Activated naive CD4-positive, alpha-beta T cell treated with anti-CD3 and anti-CD28 coated beads, Interleukin-2, amount 50 U/mL, for 16 hours (primary cell): Measurements from ENCODE around the gene SPSB1.

Source experiments
- DNase-seq: peaks from one replicate; pipeline ENCODE4 v3.0.0-alpha.2; 2020

The SPSB1 gene

DNA sequence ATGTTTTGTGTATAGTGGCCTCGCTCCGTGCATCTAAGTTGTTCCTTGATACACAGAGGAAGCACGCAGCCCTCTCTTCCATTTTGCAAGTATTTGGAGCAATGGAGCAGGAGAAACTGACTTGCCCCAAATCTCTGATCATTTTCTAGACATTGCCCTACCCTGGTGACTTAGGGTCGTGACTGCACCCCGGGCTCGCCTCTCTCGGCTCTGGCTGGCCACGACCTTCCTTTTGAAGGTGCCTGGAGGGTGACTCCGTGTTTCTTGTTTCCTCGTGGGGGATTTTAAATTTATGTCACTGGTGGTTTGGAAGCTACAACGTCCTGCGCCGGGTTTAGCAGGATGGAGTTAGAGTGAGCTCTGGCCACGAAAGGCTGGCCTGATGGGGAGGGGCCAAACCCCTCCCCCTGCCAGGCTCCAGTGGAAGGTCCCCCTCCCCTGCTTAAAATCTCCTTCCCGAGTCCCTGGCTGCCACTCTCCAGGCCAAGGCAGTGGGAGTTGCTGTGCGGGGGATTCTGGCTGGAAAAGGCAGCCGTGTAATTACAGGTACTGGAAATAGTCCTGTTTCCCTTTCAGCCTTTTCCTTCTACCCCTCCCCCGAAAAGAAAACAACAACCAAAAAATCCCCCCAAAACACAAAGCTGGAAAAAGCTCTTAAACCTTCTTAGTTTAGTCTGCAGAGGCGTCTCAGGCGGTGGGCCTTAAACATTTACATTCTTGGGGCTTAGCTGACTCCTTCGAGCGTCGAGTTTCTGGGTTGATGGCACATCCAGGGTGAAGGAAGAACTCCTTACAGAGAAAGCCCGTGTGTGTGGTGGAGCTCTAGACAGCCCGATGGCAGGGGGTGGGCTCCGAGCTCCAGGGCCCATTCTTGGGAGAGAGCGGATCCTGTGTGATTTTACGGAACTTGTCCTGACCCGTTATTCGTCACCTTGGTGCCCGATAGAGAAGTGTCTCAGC, 28.1 kb downstream of the SPSB1 start:
- no peak for DNase-seq

DNA sequence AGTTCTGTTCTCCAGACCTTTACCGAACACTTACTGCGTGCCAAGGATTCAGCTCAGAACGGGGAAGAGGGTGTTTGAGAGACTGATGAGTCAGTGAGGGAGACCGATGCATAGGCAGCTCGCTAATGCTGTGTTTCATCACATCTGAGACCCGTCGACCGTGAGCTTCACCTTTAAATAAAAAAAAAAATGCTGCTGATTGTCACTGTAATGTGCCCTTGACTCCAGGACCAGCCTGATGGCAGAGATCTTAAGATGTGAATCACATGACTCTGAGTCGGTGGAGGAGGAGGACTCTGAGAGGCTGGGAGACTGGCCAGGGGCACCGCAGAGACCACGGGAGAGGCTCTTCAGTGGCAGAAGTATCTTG, 28.8 kb downstream of the SPSB1 start:
- no peak for DNase-seq

DNA sequence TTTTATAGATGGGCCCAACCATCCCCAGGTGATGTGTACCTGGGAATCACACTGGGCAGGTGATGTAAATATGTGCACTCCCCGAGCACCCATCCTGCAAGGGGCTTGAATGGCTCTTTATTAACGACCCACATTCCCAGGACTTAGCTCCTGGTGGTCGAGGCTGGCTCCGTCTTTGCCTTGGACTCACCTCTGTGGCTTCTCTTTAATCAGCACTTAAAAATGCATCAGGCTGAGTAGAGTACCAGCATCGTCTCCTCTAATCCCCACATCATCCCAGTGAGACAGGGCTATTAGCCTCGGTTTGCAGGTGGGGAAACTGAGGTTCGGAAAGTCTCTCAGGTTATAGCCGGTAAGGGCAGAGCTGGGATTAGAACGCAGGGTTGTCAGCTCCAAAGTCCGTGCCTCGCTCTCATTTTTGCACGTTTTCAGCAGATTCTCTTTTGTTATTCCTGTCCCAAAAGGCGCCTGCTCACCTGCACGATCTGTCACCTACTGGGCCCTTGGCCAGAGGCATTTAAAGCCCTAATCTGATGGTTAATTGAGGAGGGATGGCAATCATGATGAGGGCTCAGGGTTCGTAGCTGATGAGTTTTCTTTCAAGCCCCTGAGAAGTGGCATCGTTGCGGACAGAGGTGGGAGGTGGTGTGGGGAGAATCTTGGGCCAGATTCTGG, 29.4 kb downstream of the SPSB1 start:
- no peak for DNase-seq

DNA sequence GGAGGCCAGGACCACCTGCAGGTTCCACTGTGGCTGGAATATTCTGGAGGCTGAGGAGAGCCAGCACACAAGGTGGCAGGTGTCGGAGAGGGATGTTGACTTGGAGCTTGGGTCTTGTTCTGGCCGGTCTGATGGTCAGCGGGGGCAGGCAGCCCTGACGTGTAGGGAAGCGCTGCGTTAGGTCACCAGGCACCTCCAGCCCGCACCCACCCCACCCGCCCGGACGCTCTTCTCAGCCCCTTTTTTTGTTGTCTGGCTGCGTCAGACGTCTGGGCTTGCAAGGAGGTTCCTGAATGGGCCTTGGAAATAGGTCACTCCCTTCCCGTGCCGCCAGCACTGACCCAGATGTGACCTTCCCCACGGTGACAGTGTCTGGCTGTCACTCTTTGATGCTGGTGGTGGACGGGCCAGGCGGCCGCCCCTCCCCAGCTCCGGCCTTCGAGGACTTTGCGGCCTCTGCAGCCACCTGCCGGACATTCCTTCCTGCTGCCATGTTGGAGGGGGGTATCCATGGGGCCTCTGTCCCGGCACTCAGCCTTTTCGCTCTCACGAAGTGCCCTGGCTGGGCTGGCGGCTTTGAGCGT, 30.1 kb downstream of the SPSB1 start:
- DNase-seq = no peak

DNA sequence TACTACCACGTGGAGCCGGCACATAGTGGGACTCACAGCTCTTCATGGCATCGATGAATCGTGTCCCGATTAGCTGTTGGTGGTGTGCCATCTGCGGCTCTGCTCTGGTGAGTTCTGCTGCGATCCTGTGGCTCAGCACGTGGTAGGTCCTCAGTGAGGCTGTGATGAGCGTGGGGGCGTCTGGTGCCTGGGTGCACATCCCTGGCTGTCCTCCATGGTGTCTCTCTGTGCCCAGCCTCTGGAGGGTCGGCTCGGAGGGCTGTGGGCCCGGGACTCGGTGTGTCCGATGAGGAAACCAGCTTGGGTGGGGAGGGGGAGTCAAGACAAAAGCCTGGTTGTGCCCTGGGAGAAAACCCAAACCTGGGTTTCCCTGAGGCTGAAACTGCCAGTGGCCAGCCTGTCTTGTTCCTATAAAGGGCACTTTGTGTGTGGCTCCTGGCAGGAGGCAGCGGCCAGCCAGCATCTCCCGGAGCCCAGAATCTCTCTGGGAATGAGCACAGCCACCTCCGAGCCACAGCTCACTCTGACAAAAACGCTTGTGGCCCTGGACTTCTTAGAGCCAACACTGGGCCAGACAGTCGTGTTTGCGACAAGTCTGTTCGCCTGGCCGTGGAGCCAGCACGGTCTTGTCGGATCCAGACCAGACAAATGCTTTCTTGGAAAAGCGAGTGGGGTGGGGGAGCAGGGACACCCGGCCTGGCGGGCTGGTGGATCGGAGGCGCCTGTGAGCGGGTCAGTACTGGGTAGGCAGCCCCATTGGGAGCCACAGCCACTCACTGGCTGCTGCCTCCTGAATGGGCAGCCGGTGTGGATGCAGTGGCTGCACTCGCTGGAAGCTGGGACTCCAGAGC, 31.8 kb downstream of the SPSB1 start:
- no peak for DNase-seq

DNA sequence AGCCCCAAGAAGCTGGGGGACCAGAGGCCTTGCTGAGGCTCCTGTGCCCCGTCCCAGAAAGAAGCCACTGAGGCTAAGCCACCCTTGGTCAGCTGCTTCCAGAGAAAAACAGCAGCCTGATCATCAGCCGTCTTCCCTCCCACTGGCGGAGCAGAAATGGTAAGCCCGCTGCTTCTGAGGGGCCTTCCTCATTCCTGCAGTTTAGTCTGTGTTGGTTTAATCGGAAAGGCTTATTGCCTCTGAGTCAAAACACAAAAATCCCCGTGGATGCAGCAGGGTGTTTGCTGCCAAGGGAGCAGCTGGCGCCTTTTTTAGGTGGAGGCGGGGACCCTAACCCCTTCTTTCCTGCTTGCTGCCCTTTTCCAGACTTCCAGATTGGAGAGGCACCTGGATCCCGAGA, 33.9 kb downstream of the SPSB1 start:
- DNase-seq = no peak

DNA sequence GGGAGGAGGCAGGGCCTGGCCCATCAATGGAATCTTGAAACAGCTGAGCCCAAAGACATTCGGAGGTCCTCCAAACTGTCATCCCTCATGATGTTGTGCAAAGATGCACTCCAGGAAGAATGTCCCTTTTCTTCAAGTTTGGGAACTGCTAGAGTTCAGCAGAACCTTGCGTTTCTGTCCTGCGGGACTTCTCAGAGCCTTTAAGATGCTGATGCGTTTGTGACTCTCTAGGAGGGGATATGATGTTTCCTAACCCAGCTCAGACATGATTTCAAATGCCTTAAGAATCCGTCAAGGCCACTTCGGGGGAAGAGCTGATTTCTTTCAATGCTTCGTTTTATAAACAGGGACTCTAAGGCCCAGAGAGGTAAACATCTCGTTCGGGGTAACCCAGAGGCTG, 35.5 kb downstream of the SPSB1 start:
- DNase-seq = no peak

DNA sequence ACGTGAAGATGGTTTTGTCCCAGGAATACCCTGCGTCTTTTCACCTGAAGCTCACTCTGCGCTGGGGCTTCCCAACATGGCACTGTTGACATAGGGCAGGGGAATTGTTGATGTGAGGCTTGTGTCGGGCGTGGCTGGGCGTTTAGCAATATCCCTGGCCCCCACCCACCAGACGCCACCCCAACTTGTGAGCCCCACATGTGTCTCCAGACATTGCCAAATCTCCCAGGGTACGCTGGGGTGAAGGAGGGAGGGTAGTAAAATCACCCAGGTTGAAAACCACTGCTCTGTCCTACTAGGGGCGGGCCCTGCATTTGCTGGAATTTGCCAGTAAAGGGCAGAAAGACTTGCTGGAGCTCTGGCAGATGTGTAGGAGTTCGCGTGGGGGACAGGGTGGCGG, 36.0 kb downstream of the SPSB1 start:
- DNase-seq = no peak

DNA sequence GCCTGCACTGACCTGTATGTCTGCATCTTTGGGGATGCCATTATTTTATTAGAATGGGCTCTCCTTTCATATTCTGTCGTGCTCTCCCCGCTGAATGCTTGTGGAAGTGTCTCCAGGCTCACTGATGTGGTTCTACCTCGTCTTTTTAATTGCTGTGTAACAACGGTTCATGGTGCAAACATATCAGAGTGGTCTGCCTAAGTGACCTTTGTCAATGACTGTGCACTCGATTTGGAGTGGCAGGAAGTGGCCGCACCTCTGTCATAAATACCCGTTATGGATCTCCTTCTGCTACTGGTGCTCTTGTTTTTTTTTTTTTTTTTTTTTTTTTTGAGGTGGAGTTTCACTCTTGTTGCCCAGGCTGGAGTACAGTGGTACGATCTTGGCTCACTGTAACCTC, 38.3 kb downstream of the SPSB1 start:
- DNase-seq = no peak

DNA sequence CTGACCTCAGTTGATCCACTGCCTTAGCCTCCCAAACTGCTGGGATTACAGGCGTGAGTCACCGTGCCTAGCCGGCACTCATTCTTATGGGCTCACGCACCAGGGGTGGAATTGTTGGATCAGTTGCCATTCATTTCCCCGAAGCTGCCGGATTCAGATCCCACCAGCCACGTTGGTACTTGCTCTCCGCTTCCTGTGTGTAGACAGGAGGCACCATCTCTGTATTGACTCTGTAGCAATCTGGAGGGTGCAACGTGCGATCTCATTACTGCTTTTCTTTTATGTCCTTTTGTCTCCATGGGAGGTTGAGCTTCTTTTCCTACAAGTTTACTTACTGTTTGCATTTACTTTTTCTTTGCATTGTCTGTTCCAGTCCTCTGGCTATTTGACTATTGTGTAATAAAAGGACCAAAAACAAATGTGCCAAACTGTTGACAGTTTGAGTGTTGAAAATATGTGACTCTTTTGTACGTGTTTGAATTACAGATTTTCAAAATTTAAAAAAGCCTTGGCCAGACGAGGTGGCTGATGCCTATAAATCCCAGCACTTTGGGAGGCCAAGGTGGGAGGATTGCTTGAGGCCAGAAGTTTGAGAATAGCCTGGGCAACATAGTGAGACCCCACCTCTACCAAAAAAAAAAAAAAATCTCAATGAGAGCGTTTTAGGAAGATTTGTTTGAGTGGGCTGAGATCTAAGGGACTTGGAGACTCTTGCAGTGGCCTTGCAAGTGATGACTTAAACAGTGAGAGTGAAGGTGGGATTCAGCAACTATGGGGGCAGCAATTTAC, 39.1 kb downstream of the SPSB1 start:
- no peak for DNase-seq

DNA sequence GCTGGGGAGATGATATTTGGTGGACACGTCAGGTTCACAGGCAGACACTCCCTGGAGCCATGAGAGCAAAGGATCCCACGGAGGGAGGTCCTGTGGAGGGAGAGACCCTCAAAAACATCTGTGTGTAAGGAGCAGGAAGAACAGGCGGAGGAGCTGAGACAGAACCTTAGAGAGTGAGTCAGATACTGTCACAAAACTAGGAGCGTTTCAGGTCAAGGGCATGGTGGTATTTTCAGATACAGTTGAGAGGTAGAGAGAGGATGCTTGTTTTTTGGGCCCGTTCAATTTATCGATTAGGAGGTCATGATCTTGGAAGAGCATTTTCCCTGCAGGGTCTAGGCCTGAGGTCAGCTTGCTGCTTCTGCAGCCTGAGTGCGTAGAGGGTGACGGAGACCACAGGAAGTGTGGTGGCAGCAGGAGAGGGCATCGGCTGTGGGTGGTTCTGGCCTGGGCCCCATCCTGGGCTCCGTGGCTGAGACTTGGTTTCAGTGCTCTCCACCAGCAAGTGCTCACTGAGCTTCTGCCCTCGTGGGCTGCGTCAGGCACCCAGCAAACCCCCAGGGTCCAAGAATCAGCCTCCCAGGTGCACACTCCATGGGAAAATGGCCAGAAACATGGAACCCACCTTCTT, 39.9 kb downstream of the SPSB1 start:
- DNase-seq = no peak

DNA sequence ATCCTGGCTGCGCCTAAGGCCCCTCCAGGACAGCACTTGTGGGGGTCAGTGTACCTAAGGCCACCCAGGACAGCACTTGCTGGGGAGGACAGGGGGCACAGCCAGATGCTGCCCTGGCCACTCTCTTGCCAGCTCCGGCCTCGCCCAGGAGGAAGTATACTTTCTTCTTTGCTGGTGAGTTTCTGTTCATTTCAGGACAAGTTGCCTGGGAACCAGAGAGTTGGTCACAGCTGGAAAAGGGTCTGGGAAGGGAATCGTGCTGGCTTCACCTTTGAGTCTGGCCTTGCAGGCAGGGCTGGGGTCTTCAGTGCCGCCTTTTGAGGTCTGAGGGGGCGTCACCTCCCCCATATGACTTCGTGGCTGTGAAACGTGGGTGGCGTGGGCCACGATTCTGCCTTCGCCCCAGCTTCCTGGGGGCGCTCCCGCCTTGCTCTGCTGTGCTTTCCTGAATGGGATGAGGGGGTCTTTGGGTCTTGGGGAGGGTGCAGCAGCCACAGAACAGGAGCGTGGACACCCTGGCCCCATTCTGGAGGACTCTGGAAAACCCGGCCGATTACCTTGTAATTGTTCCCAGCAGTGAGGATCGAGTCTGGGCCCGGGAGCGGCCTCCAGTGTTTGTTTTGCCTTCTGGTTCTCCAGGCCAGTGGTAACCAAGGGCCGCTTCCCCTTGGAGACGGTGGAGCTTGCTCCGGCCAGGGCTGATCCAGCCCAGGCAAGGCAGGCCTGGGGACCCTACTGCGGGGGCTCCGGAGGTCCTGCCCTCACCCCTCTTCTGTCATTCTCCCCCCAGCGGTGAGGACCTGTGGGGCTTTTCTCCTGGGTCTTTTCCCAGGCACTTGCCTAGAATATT, 45.9 kb downstream of the SPSB1 start:
- DNase-seq = no peak

DNA sequence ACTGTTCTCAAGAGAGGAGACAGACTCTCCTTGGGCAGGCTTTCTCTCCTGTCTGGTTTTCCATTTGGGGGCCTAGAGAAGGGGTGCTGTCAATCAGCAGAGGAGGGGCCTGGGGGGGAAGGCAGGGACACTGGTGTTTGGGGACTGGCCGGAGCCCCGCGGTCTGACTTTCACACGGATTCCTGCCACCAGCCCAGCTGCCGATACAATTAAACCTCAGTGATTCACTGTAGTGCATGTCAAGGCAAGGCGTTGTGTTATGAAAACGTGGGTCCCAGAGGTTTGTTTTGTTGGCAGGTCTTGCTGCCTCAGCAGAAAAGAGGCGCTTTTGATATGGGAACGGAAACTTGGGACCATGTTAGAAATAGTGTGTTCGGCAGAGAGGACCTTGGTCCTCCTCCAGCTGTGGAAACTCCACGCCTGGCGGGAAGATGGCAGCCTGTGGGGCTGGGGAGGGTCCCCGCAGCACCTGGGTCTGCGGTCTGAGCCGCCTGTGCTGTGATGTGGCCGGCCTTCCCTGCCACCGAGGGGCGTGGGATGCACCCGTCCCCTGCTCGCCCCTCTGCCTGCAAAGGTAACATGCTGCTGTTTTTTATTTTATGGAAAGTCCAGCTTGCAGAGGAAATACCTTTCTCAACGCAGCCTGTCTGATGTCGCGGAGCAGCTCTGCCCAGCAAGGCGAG, 47.6 kb downstream of the SPSB1 start:
- no peak for DNase-seq

DNA sequence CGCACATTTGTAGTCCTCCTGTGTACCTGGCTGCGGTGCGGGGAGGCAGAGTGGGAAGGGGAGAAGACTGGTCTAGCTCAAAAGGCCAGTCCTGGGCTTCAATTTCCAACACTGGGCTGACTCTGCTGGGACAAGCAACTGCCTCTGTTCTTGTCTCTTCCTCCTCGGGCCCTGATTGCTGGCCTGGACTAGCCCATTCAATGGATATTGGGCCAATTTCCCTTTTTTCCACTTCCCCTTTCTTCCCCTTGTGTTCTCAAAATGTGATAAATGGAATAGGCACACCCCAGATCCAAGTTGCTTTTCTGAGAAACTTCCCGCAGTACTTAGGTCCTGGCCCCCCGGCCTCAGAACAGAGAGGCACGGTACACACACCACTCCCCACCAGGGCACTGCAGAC, 48.2 kb downstream of the SPSB1 start:
- DNase-seq = no peak

DNA sequence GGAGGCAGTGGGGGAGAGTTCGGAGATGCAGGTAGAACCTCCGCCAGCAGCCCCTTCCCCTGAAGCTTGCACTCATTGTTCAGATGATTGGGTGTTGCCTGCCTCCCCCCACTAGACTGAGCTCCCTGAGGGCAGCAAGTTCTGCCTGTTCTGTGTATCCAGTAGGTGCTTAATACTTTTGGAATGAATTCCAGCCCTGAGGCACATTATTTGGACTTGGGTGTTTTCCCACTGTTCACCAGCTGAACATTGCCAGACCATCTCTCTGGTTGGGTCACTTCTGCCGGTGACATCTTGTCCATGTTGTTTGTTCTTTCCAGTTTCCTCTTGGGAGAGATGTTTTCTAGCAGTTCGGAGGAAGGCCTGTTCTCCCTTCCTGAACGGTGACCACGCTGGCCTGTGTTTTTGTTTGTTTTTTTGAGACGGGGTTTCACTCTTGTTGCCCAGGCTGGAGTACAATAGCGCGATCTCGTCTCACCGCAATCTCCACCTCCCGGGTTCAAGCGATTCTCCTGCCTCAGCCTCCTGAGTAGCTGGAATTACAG, 48.7 kb downstream of the SPSB1 start:
- DNase-seq = no peak

DNA sequence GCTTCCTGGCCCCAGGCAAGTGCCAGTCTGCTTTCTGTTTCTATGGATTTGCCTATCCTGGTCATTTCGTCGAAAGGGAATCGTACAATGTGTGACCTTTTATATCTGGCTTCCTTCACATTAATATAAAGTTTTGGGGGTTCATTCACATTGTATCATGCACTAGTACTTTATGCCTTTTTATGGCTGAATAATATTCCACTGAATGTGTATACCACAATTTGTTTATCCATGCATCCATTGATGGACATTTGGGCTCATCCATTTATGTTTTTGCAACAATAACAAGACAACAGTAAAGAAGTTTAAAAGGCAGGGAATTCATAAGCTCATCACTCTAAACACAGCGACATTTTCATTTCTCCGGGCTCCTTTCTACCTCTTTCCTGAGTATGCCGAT, 50.6 kb downstream of the SPSB1 start:
- no peak for DNase-seq

DNA sequence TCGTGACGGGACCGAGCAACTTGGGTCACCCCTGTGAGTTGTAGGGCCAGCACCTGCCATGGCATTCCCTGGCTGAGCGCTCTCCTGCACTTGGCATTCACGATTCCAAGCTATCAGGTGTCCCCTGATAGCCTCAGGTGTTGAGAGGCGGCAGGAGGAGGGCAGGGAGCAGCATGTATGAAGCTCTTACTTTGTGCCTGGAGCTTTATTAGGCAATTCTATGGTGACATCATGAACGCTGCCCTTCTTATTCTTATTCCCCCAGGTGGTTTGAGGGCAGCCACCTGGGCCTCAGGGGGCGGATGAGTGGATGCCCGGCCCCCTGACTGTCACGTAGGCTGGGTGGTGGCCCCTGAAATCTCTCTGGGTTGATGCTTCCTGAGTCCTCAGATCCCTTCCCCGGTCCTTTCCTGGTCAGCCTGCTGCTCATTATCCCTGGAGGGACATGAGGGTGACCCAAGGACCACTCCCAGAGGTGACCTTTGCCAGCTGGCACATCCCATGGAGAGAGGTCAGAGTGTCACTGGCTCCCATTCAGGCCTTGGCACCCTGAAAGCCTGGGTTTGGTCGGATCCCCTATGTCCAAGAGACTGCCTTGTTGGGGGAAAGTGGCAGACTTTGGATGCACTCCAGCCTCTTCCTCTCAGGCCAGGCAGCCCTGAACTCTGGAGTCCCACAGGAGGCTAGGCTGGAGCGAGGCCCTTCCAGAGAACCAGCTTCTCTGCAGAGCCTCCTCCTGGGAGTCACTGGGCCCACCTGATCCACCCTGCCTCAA, 51.9 kb downstream of the SPSB1 start:
- DNase-seq = no peak

DNA sequence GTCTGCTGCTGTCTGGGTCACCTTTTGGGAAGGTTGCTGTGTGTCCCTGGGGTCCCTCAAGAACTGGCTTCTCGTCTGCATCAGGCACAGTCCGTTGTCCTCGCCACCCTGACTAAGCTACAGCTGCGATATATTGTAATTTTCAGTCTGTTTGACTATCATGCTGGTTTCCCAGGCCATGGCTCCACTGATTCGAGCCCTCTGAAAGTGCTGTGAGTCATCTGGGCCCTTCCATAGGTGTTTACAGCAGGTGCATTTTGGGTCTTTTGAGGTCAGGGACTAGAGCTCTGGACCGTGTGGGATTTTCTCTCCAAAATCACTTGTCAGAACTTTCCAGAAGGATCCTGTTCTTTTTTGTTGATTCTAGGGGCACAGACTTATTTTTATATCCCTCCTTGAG, 52.8 kb downstream of the SPSB1 start:
- DNase-seq = no peak

DNA sequence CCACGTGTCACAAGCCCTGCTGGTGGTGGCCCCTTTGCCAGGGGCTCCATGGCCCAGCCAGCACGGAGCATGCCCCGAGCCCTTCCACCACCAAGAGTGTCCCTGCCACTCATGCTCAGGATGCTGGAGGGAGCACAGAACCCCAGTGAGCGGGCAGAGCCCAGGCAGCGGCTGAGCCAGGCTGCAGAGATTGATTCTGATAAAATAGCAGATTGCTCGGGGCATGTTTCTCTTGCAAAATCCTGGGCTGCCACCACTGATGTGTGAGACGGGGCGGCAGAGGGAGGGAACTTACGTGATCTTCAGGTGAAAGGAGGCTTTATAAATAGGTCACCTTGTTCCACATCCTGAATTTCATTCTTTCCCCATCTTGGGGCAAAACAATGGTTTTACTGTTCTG, 53.2 kb downstream of the SPSB1 start:
- DNase-seq = no peak
